GM19463 (cell line): ENCODE data around the gene RACGAP1.

ENCODE experiments used
- ATAC-seq: cut with Tn5 transposase; IDR thresholded peaks from one replicate; pipeline ENCODE4 v1.9.1; 2021; ENCODE audit warnings: mild to moderate bottlenecking, moderate library complexity; ENCODE audit not compliant: unreplicated experiment

RACGAP1 gene

GRCh38 chr12:49945394-49946080 lies 79.8 kb downstream of the RACGAP1 start:
- peak; percentile 93 for ATAC-seq

- ATAC-seq: no peak
Measured at GRCh38 chr12:49944718-49945117, 80.6 kb downstream of the RACGAP1 start.

- no peak for ATAC-seq
Measured at GRCh38 chr12:49944046-49944445, 81.2 kb downstream of the RACGAP1 start.

GRCh38 chr12:49943625-49943960 lies 81.7 kb downstream of the RACGAP1 start:
- no peak for ATAC-seq

GRCh38 chr12:49942921-49943624 lies 82.2 kb downstream of the RACGAP1 start:
- ATAC-seq: no peak

GRCh38 chr12:49942512-49942893 lies 82.8 kb downstream of the RACGAP1 start:
- no peak for ATAC-seq

GRCh38 chr12:49941556-49942511 lies 83.5 kb downstream of the RACGAP1 start:
- no peak for ATAC-seq

- ATAC-seq: no peak
Measured at GRCh38 chr12:49939707-49940106, 85.6 kb downstream of the RACGAP1 start.

GRCh38 chr12:49939307-49939706 lies 86.0 kb downstream of the RACGAP1 start:
- no peak for ATAC-seq
